NCI-H146 treated with DMSO at 0.1 percent for 48 hours (cell line): ENCODE data around the gene NUP93.

Source experiments
- DNase-seq: peaks from one replicate; lab custom pipeline; 2025; ENCODE audit not compliant: unreplicated experiment; lab: John Stamatoyannopoulos, UW

NUP93 gene

GRCh38 chr16:56729735-56730662 is at the start of gene NUP93:
NUP93 (plus strand) TSS chr16:56730129; CDS start chr16:56748248, 18,119 bp downstream.
- DNase-seq = peak; percentile 76

DNA sequence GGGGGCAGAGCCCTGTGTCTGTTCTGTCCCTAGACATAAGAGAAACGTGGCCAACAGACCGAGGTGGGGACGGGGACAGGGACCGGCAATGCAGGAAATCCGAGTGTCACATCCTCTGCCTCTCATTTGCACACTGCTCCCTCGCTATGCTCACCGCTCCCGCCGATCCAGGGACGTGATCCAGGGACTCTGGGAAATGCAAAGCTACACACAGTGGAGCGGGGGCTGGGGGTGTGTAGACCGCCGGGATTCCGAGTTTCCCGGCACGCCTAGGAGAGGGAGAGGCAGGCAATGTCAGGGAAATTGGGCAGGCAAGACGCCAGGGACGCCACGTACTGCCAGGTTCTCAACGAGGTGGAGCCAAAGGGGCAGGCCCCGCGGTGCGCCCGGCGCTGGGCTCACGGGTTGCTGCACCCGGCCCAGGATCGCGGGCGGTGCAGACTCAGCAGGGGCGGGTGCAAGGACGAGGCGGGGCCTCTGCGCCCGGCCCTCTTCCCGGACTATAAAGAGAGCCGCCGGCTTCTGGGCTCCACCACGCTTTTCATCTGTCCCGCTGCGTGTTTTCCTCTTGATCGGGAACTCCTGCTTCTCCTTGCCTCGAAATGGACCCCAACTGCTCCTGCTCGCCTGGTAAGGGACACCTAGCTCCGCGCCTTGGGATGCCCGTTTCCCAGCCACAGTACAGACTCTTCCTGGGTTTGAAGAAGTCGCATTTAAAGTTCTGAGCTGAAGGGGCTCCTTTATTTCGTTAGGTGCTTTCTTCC is 47.8 kb upstream of the NUP93 start, which contains the start of gene MT1X:
Gene MT1X, plus strand, starts transcription at position 532 of the 764 bp plus-strand sequence. Its CDS starts 71 bp downstream, at position 603.
- peak; percentile 62 for DNase-seq

DNA sequence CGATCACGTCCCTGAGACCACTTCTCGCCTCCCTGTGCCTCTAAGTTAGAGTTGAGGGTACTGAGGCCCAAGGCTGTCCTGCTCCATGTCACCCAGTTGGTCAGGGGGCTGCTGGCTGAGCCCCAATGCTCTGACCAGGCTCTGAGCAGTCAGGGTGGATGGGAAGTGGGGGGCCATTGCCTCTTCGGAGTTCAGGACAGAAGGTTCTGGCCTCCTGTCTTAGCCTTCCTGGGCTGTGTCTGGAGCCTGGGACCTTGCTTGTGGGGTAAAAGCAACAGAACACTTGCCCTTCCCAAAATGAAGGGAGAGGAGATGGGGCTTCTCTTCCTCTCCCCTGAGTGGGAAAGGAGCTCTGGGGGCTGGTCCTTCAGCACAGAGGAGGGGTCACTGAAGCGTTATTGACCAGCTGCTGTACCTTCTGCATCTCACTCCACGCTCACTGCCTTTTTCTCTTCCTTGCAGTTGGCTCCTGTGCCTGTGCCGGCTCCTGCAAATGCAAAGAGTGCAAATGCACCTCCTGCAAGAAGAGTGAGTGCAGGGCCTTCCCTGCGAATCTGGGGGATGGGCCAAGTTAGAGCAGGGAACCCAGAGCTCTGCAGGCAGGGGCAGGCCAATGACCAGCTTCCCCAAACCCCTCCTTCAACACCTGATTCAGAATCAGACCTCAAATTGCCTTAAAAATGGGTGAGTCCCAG is 47.1 kb upstream of the NUP93 start:
- no peak for DNase-seq

DNA sequence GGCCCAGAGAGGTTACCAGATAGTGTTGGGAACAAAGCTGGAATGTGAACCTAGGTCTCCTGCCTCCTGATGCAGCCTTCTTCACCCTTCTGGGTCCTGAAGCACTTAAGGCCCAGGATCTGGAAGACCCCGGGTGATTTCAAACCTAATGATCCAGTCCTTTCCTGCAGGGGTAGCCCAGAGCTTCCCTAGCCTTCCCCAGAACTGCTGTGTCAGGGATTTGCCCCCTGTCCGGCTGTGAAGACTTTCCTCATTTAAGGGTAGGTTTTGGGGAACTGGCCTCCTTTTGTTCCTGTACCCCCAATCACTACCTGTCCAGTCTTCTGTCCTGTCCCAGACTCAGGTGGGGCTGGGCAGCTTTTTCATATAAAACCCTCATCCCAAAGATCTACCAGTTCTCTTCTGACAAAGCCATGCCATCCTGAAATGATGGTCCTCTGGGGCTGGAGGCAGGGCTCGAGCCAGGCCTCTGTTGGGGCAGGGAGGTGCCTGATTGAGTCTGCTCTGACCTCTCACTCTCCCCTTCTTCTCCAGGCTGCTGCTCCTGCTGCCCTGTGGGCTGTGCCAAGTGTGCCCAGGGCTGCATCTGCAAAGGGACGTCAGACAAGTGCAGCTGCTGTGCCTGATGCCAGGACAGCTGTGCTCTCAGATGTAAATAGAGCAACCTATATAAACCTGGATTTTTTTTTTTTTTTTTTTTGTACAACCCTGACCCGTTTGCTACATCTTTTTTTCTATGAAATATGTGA is 46.3 kb upstream of the NUP93 start:
- DNase-seq = no peak

DNA sequence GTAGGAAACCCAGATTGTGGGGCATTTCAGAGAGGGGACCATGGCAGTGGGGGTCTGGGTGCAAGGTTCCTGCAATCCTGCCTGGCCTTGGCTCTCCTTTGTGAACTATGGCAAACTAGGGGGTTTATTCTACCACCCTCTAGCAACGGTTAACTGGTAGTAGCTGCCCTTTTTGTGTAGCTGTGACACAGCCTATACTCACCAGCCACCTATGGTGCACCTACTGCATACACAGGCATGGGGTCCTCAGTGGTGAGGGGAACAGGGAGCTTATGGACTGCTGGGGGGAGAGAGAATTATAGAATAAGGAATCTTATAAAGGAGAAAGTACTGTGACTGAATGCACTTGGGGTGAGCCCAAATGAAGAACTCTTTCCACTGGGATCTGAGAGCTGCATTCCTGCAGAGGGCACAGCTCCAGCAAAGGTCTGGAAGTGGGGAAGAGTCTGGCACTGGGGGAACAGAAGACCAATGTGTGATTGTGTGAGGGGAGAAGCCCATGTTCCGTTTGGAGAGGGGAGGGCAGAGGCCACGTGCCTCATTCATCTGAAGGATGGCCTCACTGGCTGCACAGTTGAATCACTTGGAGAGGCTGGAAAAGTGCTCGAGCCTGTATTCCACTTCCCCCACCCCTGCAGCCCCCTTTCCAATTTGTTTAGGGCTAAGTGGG is 45.5 kb upstream of the NUP93 start:
- no peak for DNase-seq

GRCh38 chr16:56684926-56685590 is 44.9 kb upstream of the NUP93 start:
- no peak for DNase-seq

GRCh38 chr16:56686758-56687157 is 43.2 kb upstream of the NUP93 start:
- DNase-seq = no peak

- DNase-seq = no peak
These were observed 41.2 kb upstream of the NUP93 start for GRCh38 chr16:56688762-56689161.

DNA sequence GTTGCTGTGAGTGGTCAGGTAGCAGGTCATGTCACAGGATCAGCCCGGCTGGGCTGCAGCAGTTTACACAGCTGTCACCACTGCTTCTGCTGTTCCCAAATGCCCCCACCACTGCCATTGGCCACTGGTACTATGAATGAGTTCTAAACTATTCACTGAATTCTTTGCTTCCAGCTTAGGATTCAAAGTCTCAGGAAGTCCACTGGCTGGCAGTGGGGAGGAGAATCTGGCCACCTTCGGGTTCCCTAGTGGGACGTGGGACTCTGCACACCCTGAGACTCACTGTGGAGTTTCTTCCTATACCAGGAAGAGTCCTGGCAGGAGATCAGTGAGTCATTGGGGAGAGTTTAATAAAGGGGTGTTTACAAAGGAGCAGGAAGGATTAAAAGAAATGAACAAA is 40.8 kb upstream of the NUP93 start:
- DNase-seq = peak; percentile 13

GRCh38 chr16:56690420-56691122 is 39.4 kb upstream of the NUP93 start:
- no peak for DNase-seq

DNA sequence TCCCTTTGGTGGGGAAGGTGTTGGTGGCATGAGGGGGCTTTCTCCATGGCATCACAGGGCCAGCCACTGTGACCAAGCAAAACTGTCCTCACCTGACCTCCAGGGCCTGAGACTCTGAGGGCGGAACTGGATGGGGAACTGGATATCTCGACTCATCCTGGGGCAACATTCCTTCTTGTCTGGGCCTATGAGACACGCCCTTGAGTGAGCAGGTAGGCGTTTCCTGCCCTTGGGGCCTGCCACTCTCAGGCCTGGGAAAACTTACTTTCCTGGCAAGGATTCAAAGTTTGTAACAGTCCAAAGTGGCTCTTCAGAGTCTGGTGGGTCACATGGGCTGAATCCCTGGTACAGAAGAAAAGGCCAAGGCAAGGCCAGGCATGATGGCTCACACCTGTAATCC is 38.0 kb upstream of the NUP93 start:
- no peak for DNase-seq

DNA sequence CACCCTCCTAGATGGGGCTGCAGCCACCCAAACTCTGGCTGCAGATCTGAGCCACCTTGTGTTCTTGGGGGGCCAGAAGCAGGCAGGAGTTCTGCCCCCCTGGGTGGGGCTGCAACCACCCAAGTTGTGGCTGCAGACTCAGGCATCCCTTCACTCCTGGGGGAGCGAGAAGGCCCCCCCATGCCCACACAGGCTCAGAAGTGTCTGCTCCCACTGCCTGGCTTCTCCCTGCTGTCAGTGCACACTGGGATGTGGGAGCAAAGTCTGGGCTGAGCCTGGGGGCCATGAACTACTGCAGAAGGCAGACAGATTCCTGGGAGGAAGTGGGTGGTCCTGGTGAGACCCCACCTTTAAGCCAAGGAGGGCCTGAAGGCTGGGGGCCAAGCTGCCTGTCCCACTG is 34.7 kb upstream of the NUP93 start:
- no peak for DNase-seq

GRCh38 chr16:56697456-56698155 is 32.3 kb upstream of the NUP93 start:
- no peak for DNase-seq

DNA sequence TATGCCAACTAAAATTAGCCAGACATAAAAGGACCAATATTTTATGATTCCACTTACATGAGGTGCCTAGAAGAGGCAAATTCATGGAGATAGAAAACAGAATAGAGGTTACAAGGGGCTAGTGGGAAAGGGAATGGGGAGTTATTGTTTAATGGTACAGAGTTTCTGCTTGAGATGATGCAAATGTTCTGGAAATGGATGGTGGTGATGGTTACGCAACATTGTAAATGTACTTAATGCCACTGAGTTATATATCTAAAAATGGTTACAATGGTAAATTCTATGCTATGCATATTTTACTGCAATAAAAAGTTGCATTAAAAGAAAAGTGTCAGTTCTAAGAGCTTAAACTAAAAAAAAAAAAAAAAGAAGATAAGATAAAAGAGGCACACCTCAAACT is 29.7 kb upstream of the NUP93 start:
- DNase-seq = no peak

GRCh38 chr16:56700631-56701030 is 29.3 kb upstream of the NUP93 start:
- no peak for DNase-seq

GRCh38 chr16:56701534-56701933 is 28.4 kb upstream of the NUP93 start:
- no peak for DNase-seq

- DNase-seq = no peak
These were observed 27.1 kb upstream of the NUP93 start for GRCh38 chr16:56702836-56703235.
